ENCODE results near the gene ADPRHL1.

DNA sequence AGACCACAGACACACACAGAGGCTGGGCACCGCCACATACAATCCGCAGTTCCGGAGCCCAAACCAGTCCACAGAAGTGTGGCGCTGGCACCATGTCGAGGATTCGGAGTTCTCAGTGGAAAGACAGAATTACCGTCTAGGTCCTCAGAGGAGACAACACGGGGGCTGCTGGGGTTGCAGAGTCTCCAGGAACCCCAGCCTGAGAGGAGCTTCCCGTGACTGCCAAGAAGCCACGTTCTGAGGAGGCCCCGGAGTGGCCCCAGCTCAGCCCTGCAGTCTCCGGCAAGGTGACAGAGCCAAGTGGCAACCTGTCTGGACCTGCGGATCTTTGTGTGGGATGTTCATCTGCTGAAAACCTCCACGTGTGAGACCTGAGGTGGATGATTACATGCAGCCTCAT lies 7.3 kb upstream of the ADPRHL1 start:
- TF ChIP-seq POLR2A (IDR thresholded peaks at IDR 0.05; ENCODE audit: low read depth, low read length) = no peak
- no peak for TF ChIP-seq TAF1 (IDR thresholded peaks at IDR 0.05; ENCODE audit: low read depth, low read length)
- TF ChIP-seq POLR2AphosphoS5 (IDR thresholded peaks at IDR 0.05; ENCODE audit: low read depth, low read length) = no peak
- TF ChIP-seq PAX5 (IDR thresholded peaks at IDR 0.05; ENCODE audit: insufficient read depth, low read length, severe bottlenecking) = no peak
- TF ChIP-seq POU2F2 (IDR thresholded peaks at IDR 0.05; ENCODE audit: low read depth, low read length) = no peak
